ENCODE results near the gene DCDC1.

- TF ChIP-seq CTCF (IDR thresholded peaks at IDR 0.05) (no peak), EP300 (IDR thresholded peaks at IDR 0.05) (no peak), POLR2AphosphoS5 (IDR thresholded peaks at IDR 0.05) (no peak)
These were observed 125.8 kb downstream of the DCDC1 start for GRCh38 chr11:31243706-31244105.

All from esophagus muscularis mucosa (tissue), 4 donors.